HEK293T (cell line): ENCODE results near the gene LRRK1.
"Not testable (repeated sequence)": the region's sequence is repeated elsewhere in the genome, so short reads cannot be mapped to it uniquely, and the experiment has no call there.

ENCODE experiments used
- CTCF ChIA-PET: fragments of 350-600 bp; formaldehyde crosslinking; extraction: SDS; loops from one replicate; lab custom pipeline; 2021; ENCODE audit warnings: antibody characterized with exemption, inconsistent platforms; lab: Yijun Ruan, JAX
- POLR2A ChIA-PET: fragments of 350-600 bp; formaldehyde crosslinking; extraction: SDS; loops from one replicate; lab custom pipeline; 2020; ENCODE audit warnings: antibody characterized with exemption, inconsistent platforms; lab: Yijun Ruan, JAX
- DNase-seq: peaks from one replicate; pipeline ENCODE4 v3.0.0; 2012; ENCODE audit warnings: mixed read lengths; ENCODE audit errors: extremely low spot score
- ARNT ChIP-seq: fragments of 450-650 bp; IDR thresholded peaks from 2 replicates; pipeline ENCODE4 v1.6.1; 2017; ENCODE audit warnings: mild to moderate bottlenecking
- BHLHE40 ChIP-seq: fragments of 450-650 bp; IDR thresholded peaks from 2 replicates; pipeline ENCODE4 v1.6.1; 2016; ENCODE audit warnings: mild to moderate bottlenecking, moderate library complexity, borderline replicate concordance
- CTBP1 ChIP-seq: fragments of 450-650 bp; IDR thresholded peaks from 2 replicates; pipeline ENCODE4 v1.6.1; 2016; ENCODE audit warnings: borderline replicate concordance
- ELF4 ChIP-seq: fragments of 450-650 bp; IDR thresholded peaks from 2 replicates; pipeline ENCODE4 v1.6.1; 2017; ENCODE audit warnings: antibody characterized with exemption
- FOXA1 ChIP-seq: fragments of 450-650 bp; IDR thresholded peaks from 2 replicates; pipeline ENCODE4 v1.6.1; 2016; ENCODE audit warnings: mild to moderate bottlenecking
- FOXK2 ChIP-seq: fragments of 450-650 bp; IDR thresholded peaks from 2 replicates; pipeline ENCODE4 v1.6.1; 2016; ENCODE audit warnings: mild to moderate bottlenecking
- FOXM1 ChIP-seq: fragments of 450-650 bp; IDR thresholded peaks from 2 replicates; pipeline ENCODE4 v1.6.1; 2017; ENCODE audit warnings: mild to moderate bottlenecking, borderline replicate concordance
- HDGF ChIP-seq: fragments of 450-650 bp; IDR thresholded peaks from 2 replicates; pipeline ENCODE4 v1.6.1; 2017; ENCODE audit warnings: antibody characterized with exemption, borderline replicate concordance
- L3MBTL2 ChIP-seq: fragments of 450-650 bp; conservative IDR thresholded peaks from 2 replicates; pipeline ENCODE4 v1.6.1; 2016; ENCODE audit warnings: mild to moderate bottlenecking
- LEF1 ChIP-seq: fragments of 450-650 bp; IDR thresholded peaks from 2 replicates; pipeline ENCODE4 v1.6.1; 2017; ENCODE audit warnings: mild to moderate bottlenecking, borderline replicate concordance
- NFRKB ChIP-seq: fragments of 450-650 bp; IDR thresholded peaks from 2 replicates; pipeline ENCODE4 v1.6.1; 2016; ENCODE audit warnings: mild to moderate bottlenecking, moderate library complexity
- PKNOX1 ChIP-seq: fragments of 450-650 bp; IDR thresholded peaks from 2 replicates; pipeline ENCODE4 v1.6.1; 2016
- SP1 ChIP-seq: fragments of 450-650 bp; IDR thresholded peaks from 2 replicates; pipeline ENCODE4 v1.6.1; 2017
- SUZ12 ChIP-seq: fragments of 450-650 bp; IDR thresholded peaks from 2 replicates; pipeline ENCODE4 v1.6.1; 2016; ENCODE audit warnings: mild to moderate bottlenecking
- TARDBP ChIP-seq: fragments of 450-650 bp; IDR thresholded peaks from 2 replicates; pipeline ENCODE4 v1.6.1; 2016
- ZNF384 ChIP-seq: fragments of 450-650 bp; IDR thresholded peaks from 2 replicates; pipeline ENCODE4 v1.6.1; 2016

The LRRK1 gene

GRCh38 chr15:101092867-101093202 lies 173.7 kb downstream of the LRRK1 start:
- no peak for DNase-seq
- ChIA-PET POLR2A (no interaction called here), CTCF (no interaction called here)
- no peak for TF ChIP-seq L3MBTL2
- TF ChIP-seq ELF4 = no peak
- no peak for TF ChIP-seq NFRKB
- no peak for TF ChIP-seq FOXA1
- TF ChIP-seq ARNT = no peak
- TF ChIP-seq BHLHE40 = no peak
- TF ChIP-seq TARDBP = no peak
- no peak for TF ChIP-seq CTBP1
- TF ChIP-seq SUZ12 = no peak
- no peak for TF ChIP-seq SP1

- TF ChIP-seq L3MBTL2 = no peak
- TF ChIP-seq FOXM1 = no peak
- TF ChIP-seq PKNOX1 = no peak
- TF ChIP-seq HDGF = no peak
- TF ChIP-seq CTBP1 = no peak
- TF ChIP-seq ELF4 = no peak
- no peak for TF ChIP-seq SUZ12
- TF ChIP-seq FOXA1 = no peak
- POLR2A ChIA-PET = no interaction called here
- DNase-seq = no peak
- CTCF ChIA-PET = no interaction called here
Observed at GRCh38 chr15:101093958-101094357, 174.8 kb downstream of the LRRK1 start.

DNA sequence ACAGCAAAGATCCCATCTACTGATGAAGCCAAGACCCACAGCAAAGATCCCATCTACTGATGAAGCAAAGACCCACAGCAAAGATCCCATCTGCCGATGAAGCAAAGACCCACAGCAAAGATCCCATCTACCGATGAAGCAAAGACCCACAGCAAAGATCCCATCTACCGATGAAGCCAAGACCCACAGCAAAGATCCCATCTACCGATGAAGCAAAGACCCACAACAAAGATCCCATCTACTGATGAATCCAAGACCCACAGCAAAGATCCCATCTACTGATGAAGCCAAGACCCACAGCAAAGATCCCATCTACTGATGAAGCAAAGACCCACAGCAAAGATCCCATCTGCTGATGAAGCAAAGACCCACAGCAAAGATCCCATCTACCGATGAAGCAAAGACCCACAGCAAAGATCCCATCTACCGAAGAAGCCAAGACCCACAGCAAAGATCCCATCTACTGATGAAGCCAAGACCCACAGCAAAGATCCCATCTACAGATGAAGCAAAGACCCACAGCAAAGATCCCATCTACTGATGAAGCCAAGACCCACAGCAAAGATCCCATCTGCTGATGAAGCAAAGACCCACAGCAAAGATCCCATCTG lies 176.7 kb downstream of the LRRK1 start:
- DNase-seq, POLR2A ChIA-PET, CTCF ChIA-PET: not testable (repeated sequence)

DNA sequence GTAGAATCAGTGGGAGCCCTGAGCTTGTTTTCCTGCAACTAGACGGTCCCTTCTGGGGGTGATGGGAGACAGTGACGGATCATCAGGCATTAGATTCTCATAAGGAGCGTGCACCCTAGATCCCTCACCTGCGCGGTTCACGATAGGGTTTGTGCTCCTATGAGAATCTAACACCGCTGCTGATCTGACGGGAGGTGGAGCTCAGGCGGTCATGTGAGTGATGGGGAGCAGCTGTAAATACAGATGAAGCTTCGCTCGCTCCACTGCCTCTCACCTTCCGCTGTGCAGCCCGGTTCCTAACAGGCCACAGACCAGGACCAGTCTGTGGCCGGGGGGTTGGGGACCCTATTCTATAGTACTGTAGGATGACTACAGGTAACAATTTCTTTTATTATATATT lies 178.0 kb downstream of the LRRK1 start:
- no peak for DNase-seq
- CTCF ChIA-PET = no interaction called here
- POLR2A ChIA-PET = no interaction called here
- TF ChIP-seq HDGF (no peak), SUZ12 (no peak), TARDBP (no peak), PKNOX1 (no peak), SP1 (no peak), L3MBTL2 (no peak), FOXM1 (no peak), ELF4 (no peak), ARNT (no peak), FOXK2 (no peak), CTBP1 (no peak), NFRKB (no peak), FOXA1 (no peak), BHLHE40 (no peak), LEF1 (no peak), ZNF384 (no peak)

- TF ChIP-seq PKNOX1 = no peak
- TF ChIP-seq ARNT = no peak
- no peak for TF ChIP-seq ELF4
- no peak for TF ChIP-seq FOXM1
- TF ChIP-seq L3MBTL2 = no peak
- CTCF ChIA-PET = no interaction called here
- no peak for DNase-seq
- POLR2A ChIA-PET = no interaction called here
Observed at GRCh38 chr15:101099183-101099582, 180.0 kb downstream of the LRRK1 start.

DNA sequence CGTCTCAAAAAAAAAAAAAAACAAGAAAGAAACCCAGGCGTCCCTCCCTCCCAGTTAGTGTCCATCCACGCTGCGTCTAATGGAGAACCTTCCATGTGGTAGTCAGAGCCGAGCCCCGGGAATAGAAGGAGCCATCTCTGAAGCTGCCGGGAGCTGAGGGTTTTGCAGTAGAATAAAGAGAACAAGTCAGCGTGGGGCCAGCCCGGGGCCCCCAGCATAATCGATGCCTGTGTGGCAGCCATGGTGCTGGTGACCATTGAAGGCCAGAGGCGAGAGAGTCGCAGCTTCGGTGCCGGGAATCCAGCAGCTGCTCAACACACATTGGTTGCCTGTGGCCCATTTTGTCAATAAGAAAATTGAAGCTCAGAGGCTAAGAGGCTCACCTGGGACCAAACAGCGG lies 181.0 kb downstream of the LRRK1 start:
- CTCF ChIA-PET = interaction anchor here (1.3 kb wide), 1 partner anchor 12 kb away, joined by 4 read pairs; no protein-coding TSS in a partner anchor

More for the DNA sequence above, 181.0 kb downstream of the LRRK1 start:
- no peak for DNase-seq
- no peak for TF ChIP-seq CTBP1
- TF ChIP-seq FOXM1 = no peak
- no peak for TF ChIP-seq FOXK2
- no peak for TF ChIP-seq PKNOX1
- no peak for TF ChIP-seq LEF1
- TF ChIP-seq HDGF = no peak
- TF ChIP-seq ELF4 = no peak
- TF ChIP-seq BHLHE40 = no peak
- TF ChIP-seq NFRKB = no peak
- no peak for TF ChIP-seq SP1
- no peak for TF ChIP-seq ZNF384
- TF ChIP-seq ARNT = no peak
- no peak for TF ChIP-seq FOXA1
- no peak for TF ChIP-seq SUZ12
- no peak for TF ChIP-seq TARDBP
- no peak for TF ChIP-seq L3MBTL2
- POLR2A ChIA-PET = no interaction called here
